HepG2 (cell line): Measurements from ENCODE around the gene RARA. TPM values are rescaled to one million over a fixed set of nuclear protein-coding genes. Genes with fewer than 3 reads are reported as not detected.

Source experiments
- ELF1 ChIP-seq: sonication (generic); formaldehyde crosslinking; IDR thresholded peaks from 2 replicates; pipeline ENCODE4 v1.4.0; 2020; ENCODE audit warnings: missing genetic modification reagents
- FIP1L1 ChIP-seq: fragments of 200-400 bp; formaldehyde crosslinking; IDR thresholded peaks from 2 replicates; pipeline ENCODE4 v1.6.1; 2018; ENCODE audit warnings: low read depth, mild to moderate bottlenecking, low read length, moderate library complexity, borderline replicate concordance; ENCODE audit not compliant: insufficient read depth
- FLYWCH1 ChIP-seq: sonication (generic); formaldehyde crosslinking; IDR thresholded peaks from 2 replicates; pipeline ENCODE4 v1.8.1; 2023; ENCODE audit warnings: mild to moderate bottlenecking, missing genetic modification reagents
- GATAD2A ChIP-seq: IDR thresholded peaks from 2 replicates; pipeline ENCODE4 v1.6.1; 2016
- HMG20B ChIP-seq: conservative IDR thresholded peaks from 2 replicates; pipeline ENCODE4 v1.6.1; 2016; ENCODE audit warnings: missing genetic modification reagents, missing compliant biosample characterization
- HOXA3 ChIP-seq: sonication (generic); formaldehyde crosslinking; IDR thresholded peaks from 2 replicates; pipeline ENCODE4 v1.5.0; 2020; ENCODE audit warnings: missing genetic modification reagents
- IRF2 ChIP-seq: IDR thresholded peaks from 2 replicates; pipeline ENCODE4 v1.6.1; 2018; ENCODE audit warnings: missing genetic modification reagents, missing compliant biosample characterization
- MED8 ChIP-seq: sonication (generic); formaldehyde crosslinking; IDR thresholded peaks from 2 replicates; pipeline ENCODE4 v1.8.1; 2023; ENCODE audit warnings: mild to moderate bottlenecking, missing genetic modification reagents; ENCODE audit not compliant: insufficient replicate concordance
- NONO ChIP-seq, 2 experiments: fragments of 450-650 bp in 1 of 2; sonication (generic) in 1 of 2; formaldehyde crosslinking in 1 of 2; IDR thresholded peaks in 1 of 2; conservative IDR thresholded peaks in 1 of 2; 2 replicates each; pipeline versions ENCODE4 v1.6.1 to v1.8.0; 2017 to 2022; ENCODE audit warnings: mild to moderate bottlenecking in 1 of 2, missing genetic modification reagents in 1 of 2, moderate library complexity in 1 of 2
- RFX5 ChIP-seq: IDR thresholded peaks from 2 replicates; pipeline ENCODE4 v1.6.1; 2011; ENCODE audit warnings: low read depth, low read length, improper control_type of control experiment
- SATB2 ChIP-seq: sonication (generic); formaldehyde crosslinking; IDR thresholded peaks from 2 replicates; pipeline ENCODE4 v1.5.0; 2020; ENCODE audit warnings: missing genetic modification reagents
- SIN3A ChIP-seq: IDR thresholded peaks from 2 replicates; pipeline ENCODE4 v1.6.1; 2011; ENCODE audit warnings: low read depth, mild to moderate bottlenecking, control low read depth, low read length, borderline replicate concordance
- SPEN ChIP-seq: sonication (generic); formaldehyde crosslinking; IDR thresholded peaks from 2 replicates; pipeline ENCODE4 v1.5.1; 2020; ENCODE audit warnings: low read depth, mild to moderate bottlenecking, missing genetic modification reagents
- STAG1 ChIP-seq: sonication (generic); formaldehyde crosslinking; IDR thresholded peaks from 2 replicates; pipeline ENCODE4 v1.4.0; 2020; ENCODE audit warnings: missing genetic modification reagents
- ZBTB3 ChIP-seq: sonication (generic); formaldehyde crosslinking; IDR thresholded peaks from 2 replicates; pipeline ENCODE4 v1.4.0; 2020; ENCODE audit warnings: low read depth, mild to moderate bottlenecking, moderate library complexity, missing genetic modification reagents, borderline replicate concordance
- ZNF143 ChIP-seq: sonication (generic); formaldehyde crosslinking; IDR thresholded peaks from 2 replicates; pipeline ENCODE4 v1.4.0; 2020; ENCODE audit warnings: missing genetic modification reagents
- ZNF17 ChIP-seq: sonication (generic); formaldehyde crosslinking; IDR thresholded peaks from 2 replicates; pipeline ENCODE4 v1.5.0; 2020; ENCODE audit warnings: mild to moderate bottlenecking, missing genetic modification reagents
- ZNF552 ChIP-seq: sonication (generic); formaldehyde crosslinking; IDR thresholded peaks from 2 replicates; pipeline ENCODE4 v1.9.0; 2022; ENCODE audit warnings: missing genetic modification reagents, mild to moderate bottlenecking, borderline replicate concordance
- ZNF761 ChIP-seq: sonication (generic); formaldehyde crosslinking; conservative IDR thresholded peaks from 2 replicates; pipeline ENCODE4 v1.4.0; 2020; ENCODE audit warnings: mild to moderate bottlenecking, missing genetic modification reagents
- ZNF772 ChIP-seq: sonication (generic); formaldehyde crosslinking; IDR thresholded peaks from 2 replicates; pipeline ENCODE4 v1.5.0; 2020; ENCODE audit warnings: mild to moderate bottlenecking, missing genetic modification reagents
- ZNF780A ChIP-seq: sonication (generic); formaldehyde crosslinking; IDR thresholded peaks from 2 replicates; pipeline ENCODE4 v1.8.0; 2022; ENCODE audit warnings: mild to moderate bottlenecking, missing genetic modification reagents, moderate library complexity
- ZNF83 ChIP-seq: sonication (generic); formaldehyde crosslinking; IDR thresholded peaks from 2 replicates; pipeline ENCODE4 v1.4.0; 2020; ENCODE audit warnings: missing genetic modification reagents, mild to moderate bottlenecking, borderline replicate concordance
- ZSCAN12 ChIP-seq: sonication (generic); formaldehyde crosslinking; IDR thresholded peaks from 2 replicates; pipeline ENCODE4 v1.9.0; 2021; ENCODE audit warnings: mild to moderate bottlenecking, missing genetic modification reagents
- ZSCAN25 ChIP-seq: sonication (generic); formaldehyde crosslinking; IDR thresholded peaks from 2 replicates; pipeline ENCODE4 v1.8.0; 2022; ENCODE audit warnings: mild to moderate bottlenecking, missing genetic modification reagents
- ZZZ3 ChIP-seq: sonication (generic); formaldehyde crosslinking; IDR thresholded peaks from 2 replicates; pipeline ENCODE4 v1.4.0; 2020; ENCODE audit warnings: missing genetic modification reagents, mild to moderate bottlenecking, borderline replicate concordance
- polyA plus RNA-seq, 8 experiments: library from polyadenylated mRNA; depleted of rRNA in 3 of 8; stranded (reverse) in 7 of 8; unstranded in 1 of 8; fragments of >200 nt; fragmentation: Illumina TruSeq in 4 of 8; extraction: Trizol in 4 of 8; gene quantifications; 2 replicates each; pipeline versions ENCODE4 v1.2.1 to v1.2.3, GENCODE V29; 2011 to 2016; ENCODE audit warnings: low read depth in 4 of 8, missing spikeins in 1 of 8, mixed read lengths in 1 of 8; ENCODE audit not compliant: insufficient read depth in 1 of 8
- total RNA-seq, 5 experiments: library from RNA; depleted of rRNA; stranded (reverse); fragments of >200 nt; fragmentation: Illumina TruSeq; extraction: Trizol; gene quantifications; 2 replicates each; pipeline ENCODE4 v1.2.3, GENCODE V29; 2016; ENCODE audit warnings: low read depth in 1 of 5
- TF ChIP-seq, protein P1 (sequence below): IDR thresholded peaks from 2 replicates; pipeline ENCODE4 v1.6.1; 2016; ENCODE audit warnings: control low read depth
- TF ChIP-seq, protein P2 (sequence below): sonication (generic); formaldehyde crosslinking; IDR thresholded peaks from 2 replicates; pipeline ENCODE4 v1.5.1; 2020; ENCODE audit warnings: missing genetic modification reagents, mild to moderate bottlenecking, borderline replicate concordance
- TF ChIP-seq, protein P3 (sequence below): sonication (generic); formaldehyde crosslinking; IDR thresholded peaks from 2 replicates; pipeline ENCODE4 v1.4.0; 2020; ENCODE audit warnings: missing genetic modification reagents

Gene RARA
- total and polyA plus RNA-seq, 2 of the 13 experiments (the other 11 are each of a cell fraction or from before 2014, with no cell fraction given) = 6.4 to 8.6 TPM

DNA sequence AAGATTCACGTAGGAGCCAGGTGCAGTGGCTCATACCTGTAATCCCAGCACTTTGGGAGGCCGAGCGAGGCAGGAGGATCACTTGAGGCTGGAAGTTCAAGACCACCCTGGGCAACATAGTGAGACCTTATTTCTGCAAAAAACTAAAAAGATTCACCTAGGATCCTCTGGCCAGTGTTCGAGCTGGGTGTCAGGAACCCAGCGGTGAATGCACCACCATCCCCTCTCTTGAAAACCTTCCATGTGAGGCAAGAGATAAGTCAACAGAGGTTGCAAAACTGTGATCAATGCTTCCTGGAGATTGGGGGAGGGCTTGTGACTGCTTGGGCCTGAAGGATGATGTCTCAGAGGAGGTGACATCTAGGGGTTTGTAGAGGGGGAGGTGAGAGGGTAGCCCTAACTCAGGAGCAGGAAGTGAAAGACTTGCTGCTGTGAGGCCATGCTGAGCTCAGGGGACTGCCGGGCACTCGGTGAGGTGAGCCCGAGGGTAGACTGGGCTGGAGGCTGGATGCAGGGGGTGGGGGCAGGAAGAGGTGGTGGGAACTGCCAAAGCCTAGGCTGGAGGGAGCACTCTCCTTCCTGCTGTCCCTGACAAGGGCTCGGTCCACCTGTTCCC, 43.9 kb downstream of the RARA start (continued):
- TF ChIP-seq IRF2 (CRISPR knock-in tag) (peak; percentile 93), SIN3A (peak; percentile 80), ZNF761 (0 out of 2 replicates have a peak, but pooled peaks have one; percentile 15), ZNF83 (no peak), GATAD2A (CRISPR knock-in tag) (peak; percentile 100), ZBTB3 (CRISPR knock-in tag) (no peak), ZNF780A (CRISPR knock-in tag) (no peak), RFX5 (no peak), ZNF772 (CRISPR knock-in tag) (0 out of 2 replicates have a peak, but pooled peaks have one; percentile 73), ELF1 (CRISPR knock-in tag) (peak; percentile 77), ZNF17 (CRISPR knock-in tag) (no peak), ZZZ3 (CRISPR knock-in tag) (no peak), ZNF143 (no peak), ZNF552 (CRISPR knock-in tag) (no peak), MED8 (CRISPR knock-in tag) (peak; percentile 26), HOXA3 (CRISPR knock-in tag) (peak; percentile 85), ZSCAN25 (CRISPR knock-in tag) (peak; percentile 76; the same call in 1 of the 2 replicates), NONO (IDR thresholded peaks at IDR 0.05) (no peak), NONO (CRISPR knock-in tag; conservative IDR thresholded peaks at IDR 0.05) (peak; percentile 99), ZSCAN12 (CRISPR knock-in tag) (no peak), SATB2 (CRISPR knock-in tag) (no peak), FIP1L1 (no peak), HMG20B (peak; percentile 87), FLYWCH1 (CRISPR knock-in tag) (no peak), SPEN (CRISPR knock-in tag) (peak; percentile 70; the same call in 1 of the 2 replicates), STAG1 (CRISPR knock-in tag) (peak; percentile 26; the same call in 1 of the 2 replicates)
- TF ChIP-seq, protein P1, sequence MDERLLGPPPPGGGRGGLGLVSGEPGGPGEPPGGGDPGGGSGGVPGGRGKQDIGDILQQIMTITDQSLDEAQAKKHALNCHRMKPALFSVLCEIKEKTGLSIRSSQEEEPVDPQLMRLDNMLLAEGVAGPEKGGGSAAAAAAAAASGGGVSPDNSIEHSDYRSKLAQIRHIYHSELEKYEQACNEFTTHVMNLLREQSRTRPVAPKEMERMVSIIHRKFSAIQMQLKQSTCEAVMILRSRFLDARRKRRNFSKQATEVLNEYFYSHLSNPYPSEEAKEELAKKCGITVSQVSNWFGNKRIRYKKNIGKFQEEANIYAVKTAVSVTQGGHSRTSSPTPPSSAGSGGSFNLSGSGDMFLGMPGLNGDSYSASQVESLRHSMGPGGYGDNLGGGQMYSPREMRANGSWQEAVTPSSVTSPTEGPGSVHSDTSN (CRISPR knock-in tag) = 0 out of 2 replicates have a peak, but pooled peaks have one; percentile 8
- TF ChIP-seq, protein P2, sequence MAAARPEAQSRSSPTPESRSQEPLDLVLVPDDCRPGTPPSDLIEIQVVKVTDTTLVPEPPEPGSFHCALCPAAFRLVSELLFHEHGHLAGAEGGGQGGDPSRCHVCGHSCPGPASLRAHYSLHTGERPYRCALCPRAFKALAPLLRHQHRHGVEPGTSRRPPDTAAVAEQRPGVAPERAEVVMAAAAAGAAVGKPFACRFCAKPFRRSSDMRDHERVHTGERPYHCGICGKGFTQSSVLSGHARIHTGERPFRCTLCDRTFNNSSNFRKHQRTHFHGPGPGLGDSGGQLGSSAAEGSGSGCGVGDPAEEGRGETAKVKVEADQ (CRISPR knock-in tag) = peak; percentile 39; the same call in 1 of the 2 replicates
- TF ChIP-seq, protein P3, sequence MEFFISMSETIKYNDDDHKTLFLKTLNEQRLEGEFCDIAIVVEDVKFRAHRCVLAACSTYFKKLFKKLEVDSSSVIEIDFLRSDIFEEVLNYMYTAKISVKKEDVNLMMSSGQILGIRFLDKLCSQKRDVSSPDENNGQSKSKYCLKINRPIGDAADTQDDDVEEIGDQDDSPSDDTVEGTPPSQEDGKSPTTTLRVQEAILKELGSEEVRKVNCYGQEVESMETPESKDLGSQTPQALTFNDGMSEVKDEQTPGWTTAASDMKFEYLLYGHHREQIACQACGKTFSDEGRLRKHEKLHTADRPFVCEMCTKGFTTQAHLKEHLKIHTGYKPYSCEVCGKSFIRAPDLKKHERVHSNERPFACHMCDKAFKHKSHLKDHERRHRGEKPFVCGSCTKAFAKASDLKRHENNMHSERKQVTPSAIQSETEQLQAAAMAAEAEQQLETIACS (CRISPR knock-in tag) = no peak
